ENCODE data around the gene PXDN.

GRCh38 chr2:1618191-1618961 lies 125.9 kb downstream of the PXDN start:
- TF ChIP-seq GATA2 (IDR thresholded peaks at IDR 0.05; ENCODE audit: low read depth, low read length) (no peak), GATA3 (IDR thresholded peaks at IDR 0.05; ENCODE audit: low read depth, low read length) (no peak)
